ENCODE measurements around the gene ADAMTS10. TPM values are rescaled to one million over a fixed set of nuclear protein-coding genes. Genes with fewer than 3 reads are reported as not detected.

Gene ADAMTS10
- total RNA-seq, 1 donor from 2014 or later = 11.5 TPM

DNA sequence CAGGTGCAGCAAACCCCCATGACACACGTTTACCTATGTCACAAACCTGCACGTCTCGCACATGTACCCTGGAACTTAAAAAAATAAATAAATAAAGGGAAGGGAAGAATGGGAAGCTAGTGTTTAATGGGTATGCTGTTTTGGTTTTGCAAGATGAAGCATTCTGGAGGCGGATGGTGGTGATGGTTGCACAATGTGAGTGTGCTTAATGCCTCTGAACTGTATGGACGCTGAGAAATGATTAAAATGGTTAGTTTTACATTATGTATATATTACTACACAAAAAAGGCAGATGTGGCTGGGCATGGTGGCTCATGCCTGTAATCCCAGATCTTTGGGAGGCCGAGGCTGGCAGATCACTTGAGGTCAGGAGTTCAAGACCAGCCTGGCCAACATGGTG is 37.7 kb upstream of the ADAMTS10 start:
- Histone ChIP-seq H3K4me3 (no peak overlapping the region), H3K36me3 (no peaks in the 10 kb centered on the region), H3K27ac (replicated peaks) (no peak overlapping the region), H3K9me3 (replicated peaks) (no peaks in the 10 kb centered on the region), H3K27me3 (ENCODE audit: low read depth) (peaks cover 49% of the 10 kb centered on the region), H3K4me1 (no peaks in the 10 kb centered on the region)
- no peak for TF ChIP-seq CTCF (IDR thresholded peaks at IDR 0.05; ENCODE audit: borderline replicate concordance)
- intact Hi-C loops (cut with micrococcal nuclease) = no loop called here
- DNase-seq = no peak

DNA sequence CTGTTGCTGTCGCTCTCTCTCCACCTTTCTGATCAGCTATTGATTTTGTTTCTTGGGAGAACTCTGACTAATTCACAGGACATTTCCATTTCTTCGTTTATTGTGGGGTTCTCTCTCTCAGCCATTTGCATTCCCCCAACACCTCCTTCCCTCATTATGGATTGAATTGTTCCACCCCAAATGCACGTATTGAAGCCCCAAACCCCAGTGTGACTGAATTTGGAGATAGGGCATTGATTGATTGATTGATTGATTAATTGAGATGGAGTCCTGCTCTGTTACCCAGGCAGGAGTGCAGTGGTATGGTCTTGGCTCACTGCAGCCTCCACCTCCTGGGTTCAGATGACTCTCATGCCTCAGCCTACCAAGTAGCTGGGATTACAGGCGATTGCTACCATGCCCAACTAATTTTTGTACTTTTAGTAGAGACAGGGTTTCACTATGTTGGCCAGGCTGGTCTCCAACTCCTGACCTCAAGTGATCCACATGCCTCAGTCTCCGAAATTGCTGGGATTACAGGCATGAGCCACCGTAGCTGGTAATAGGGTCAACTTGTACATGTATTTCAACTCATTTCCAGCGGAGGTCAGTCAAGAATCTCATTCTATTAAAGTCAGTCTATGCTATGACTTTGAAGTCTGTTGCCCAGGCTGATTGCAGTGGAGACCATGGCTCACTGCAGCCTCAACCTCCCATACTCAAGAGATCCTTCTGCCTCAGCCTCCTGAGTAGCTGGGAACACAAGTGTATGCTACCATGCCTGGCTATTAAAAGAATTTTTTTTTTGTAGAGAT is 33.5 kb upstream of the ADAMTS10 start:
- no peak for DNase-seq
- TF ChIP-seq CTCF (IDR thresholded peaks at IDR 0.05; ENCODE audit: borderline replicate concordance) = no peak
- Histone ChIP-seq H3K4me3 (no peak overlapping the region), H3K36me3 (no peaks in the 10 kb centered on the region), H3K27me3 (ENCODE audit: low read depth) (peaks cover 61% of the 10 kb centered on the region), H3K27ac (replicated peaks) (no peak overlapping the region), H3K4me1 (no peaks in the 10 kb centered on the region), H3K9me3 (replicated peaks) (peaks cover 18% of the 10 kb centered on the region)
- intact Hi-C loops (cut with micrococcal nuclease) = no loop called here

DNA sequence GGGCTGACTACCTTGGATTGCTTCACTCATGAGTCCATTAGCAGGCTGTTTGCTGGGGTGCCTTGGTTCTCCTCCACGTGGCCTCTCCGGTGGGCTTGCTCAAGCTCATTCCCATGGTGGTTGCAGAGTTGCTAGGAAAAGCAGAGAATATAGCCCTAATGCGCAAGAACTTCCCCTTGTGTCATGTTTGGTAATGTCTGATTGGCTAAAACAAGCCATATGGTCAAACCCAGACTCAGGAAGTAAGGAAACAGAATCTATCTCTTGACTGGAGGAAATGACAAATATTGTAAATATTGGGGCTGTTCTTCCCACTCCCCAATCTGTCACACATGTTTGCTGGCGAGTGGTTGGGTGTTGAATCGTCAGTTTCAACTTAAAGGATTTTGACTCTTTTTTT is 32.0 kb upstream of the ADAMTS10 start:
- Histone ChIP-seq H3K27ac (replicated peaks) (no peak overlapping the region), H3K27me3 (ENCODE audit: low read depth) (peaks cover 55% of the 10 kb centered on the region), H3K4me1 (no peaks in the 10 kb centered on the region), H3K4me3 (no peak overlapping the region), H3K36me3 (no peaks in the 10 kb centered on the region), H3K9me3 (replicated peaks) (peaks cover 18% of the 10 kb centered on the region)
- intact Hi-C loops (cut with micrococcal nuclease) = no loop called here
- DNase-seq = no peak
- no peak for TF ChIP-seq CTCF (IDR thresholded peaks at IDR 0.05; ENCODE audit: borderline replicate concordance)

- Histone ChIP-seq H3K9me3 (replicated peaks) (peaks cover 18% of the 10 kb centered on the region), H3K27ac (replicated peaks) (no peak overlapping the region), H3K4me1 (no peaks in the 10 kb centered on the region), H3K27me3 (ENCODE audit: low read depth) (peaks cover 55% of the 10 kb centered on the region), H3K4me3 (no peak overlapping the region), H3K36me3 (no peaks in the 10 kb centered on the region)
- intact Hi-C loops (cut with micrococcal nuclease) = no loop called here
- DNase-seq = no peak
- peak; percentile 58 for TF ChIP-seq CTCF (IDR thresholded peaks at IDR 0.05; ENCODE audit: borderline replicate concordance)
Observed at GRCh38 chr19:8641908-8642547, 31.5 kb upstream of the ADAMTS10 start.

GRCh38 chr19:8641221-8641907 is 30.8 kb upstream of the ADAMTS10 start:
- no peak for DNase-seq
- Histone ChIP-seq H3K4me3 (no peak overlapping the region), H3K9me3 (replicated peaks) (peaks cover 18% of the 10 kb centered on the region), H3K27ac (replicated peaks) (no peak overlapping the region), H3K27me3 (ENCODE audit: low read depth) (peaks cover 48% of the 10 kb centered on the region), H3K4me1 (no peaks in the 10 kb centered on the region), H3K36me3 (no peaks in the 10 kb centered on the region)
- intact Hi-C loops (cut with micrococcal nuclease) = no loop called here
- no peak for TF ChIP-seq CTCF (IDR thresholded peaks at IDR 0.05; ENCODE audit: borderline replicate concordance)
